ENCODE measurements around the gene FLRT2. TPM values are rescaled to one million over a fixed set of nuclear protein-coding genes. Genes with fewer than 3 reads are reported as not detected.

Gene FLRT2
- total RNA-seq, 1 experiment from 2014 or later = 13.2 TPM

DNA sequence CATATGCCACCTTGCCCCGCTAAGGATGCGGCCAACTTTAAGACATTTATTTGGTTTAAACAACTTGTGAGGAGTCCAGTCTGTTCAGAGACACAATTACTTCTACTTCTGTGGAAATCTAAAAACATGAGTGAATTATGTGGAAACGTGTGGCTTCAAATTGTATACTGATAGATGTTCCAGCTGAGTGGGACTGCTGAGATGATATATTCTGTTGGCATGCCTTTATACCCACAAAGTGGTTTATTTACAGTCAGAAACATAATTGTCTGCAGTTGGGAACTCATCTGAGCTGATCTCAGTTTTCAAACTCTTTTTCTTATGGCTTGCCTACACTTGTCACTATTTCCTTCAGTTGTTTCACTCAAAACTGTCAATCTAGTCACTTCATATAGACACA, 67.8 kb downstream of the FLRT2 start:
- H3K27me3 Mint-ChIP-seq (ENCODE audit: low read depth) = no peaks in the 10 kb centered on the region
- CTCF ChIA-PET = no interaction called here
- H3K27ac Mint-ChIP-seq = no peak overlapping the region
- H3K4me3 Mint-ChIP-seq = no peak overlapping the region
- no peak for TF ChIP-seq CBFB (CRISPR knock-in tag; IDR thresholded peaks at IDR 0.05; ENCODE audit: low read depth)
- TF ChIP-seq, protein P1, sequence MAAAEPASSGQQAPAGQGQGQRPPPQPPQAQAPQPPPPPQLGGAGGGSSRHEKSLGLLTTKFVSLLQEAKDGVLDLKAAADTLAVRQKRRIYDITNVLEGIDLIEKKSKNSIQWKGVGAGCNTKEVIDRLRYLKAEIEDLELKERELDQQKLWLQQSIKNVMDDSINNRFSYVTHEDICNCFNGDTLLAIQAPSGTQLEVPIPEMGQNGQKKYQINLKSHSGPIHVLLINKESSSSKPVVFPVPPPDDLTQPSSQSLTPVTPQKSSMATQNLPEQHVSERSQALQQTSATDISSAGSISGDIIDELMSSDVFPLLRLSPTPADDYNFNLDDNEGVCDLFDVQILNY (CRISPR knock-in tag; IDR thresholded peaks at IDR 0.05) = no peak
- TF ChIP-seq, protein P2, sequence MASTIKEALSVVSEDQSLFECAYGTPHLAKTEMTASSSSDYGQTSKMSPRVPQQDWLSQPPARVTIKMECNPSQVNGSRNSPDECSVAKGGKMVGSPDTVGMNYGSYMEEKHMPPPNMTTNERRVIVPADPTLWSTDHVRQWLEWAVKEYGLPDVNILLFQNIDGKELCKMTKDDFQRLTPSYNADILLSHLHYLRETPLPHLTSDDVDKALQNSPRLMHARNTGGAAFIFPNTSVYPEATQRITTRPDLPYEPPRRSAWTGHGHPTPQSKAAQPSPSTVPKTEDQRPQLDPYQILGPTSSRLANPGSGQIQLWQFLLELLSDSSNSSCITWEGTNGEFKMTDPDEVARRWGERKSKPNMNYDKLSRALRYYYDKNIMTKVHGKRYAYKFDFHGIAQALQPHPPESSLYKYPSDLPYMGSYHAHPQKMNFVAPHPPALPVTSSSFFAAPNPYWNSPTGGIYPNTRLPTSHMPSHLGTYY (CRISPR knock-in tag; IDR thresholded peaks at IDR 0.05) = no peak
- TF ChIP-seq, protein P3, sequence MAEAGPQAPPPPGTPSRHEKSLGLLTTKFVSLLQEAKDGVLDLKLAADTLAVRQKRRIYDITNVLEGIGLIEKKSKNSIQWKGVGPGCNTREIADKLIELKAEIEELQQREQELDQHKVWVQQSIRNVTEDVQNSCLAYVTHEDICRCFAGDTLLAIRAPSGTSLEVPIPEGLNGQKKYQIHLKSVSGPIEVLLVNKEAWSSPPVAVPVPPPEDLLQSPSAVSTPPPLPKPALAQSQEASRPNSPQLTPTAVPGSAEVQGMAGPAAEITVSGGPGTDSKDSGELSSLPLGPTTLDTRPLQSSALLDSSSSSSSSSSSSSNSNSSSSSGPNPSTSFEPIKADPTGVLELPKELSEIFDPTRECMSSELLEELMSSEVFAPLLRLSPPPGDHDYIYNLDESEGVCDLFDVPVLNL (CRISPR knock-in tag; IDR thresholded peaks at IDR 0.05; ENCODE audit: borderline replicate concordance, low read depth) = no peak
- TF ChIP-seq GABPB1 (CRISPR knock-in tag; IDR thresholded peaks at IDR 0.05) = no peak
- no peak for TF ChIP-seq SMAD4 (CRISPR knock-in tag; IDR thresholded peaks at IDR 0.05)
- no peak for TF ChIP-seq CREB1 (CRISPR knock-in tag; IDR thresholded peaks at IDR 0.05)
- TF ChIP-seq SP1 (CRISPR knock-in tag; conservative IDR thresholded peaks at IDR 0.05) = no peak
- TF ChIP-seq PRRX2 (CRISPR knock-in tag; IDR thresholded peaks at IDR 0.05) = no peak
- TF ChIP-seq HMGA2 (CRISPR knock-in tag; IDR thresholded peaks at IDR 0.05) = no peak
- TF ChIP-seq ETV6 (CRISPR knock-in tag; IDR thresholded peaks at IDR 0.05) = no peak
- no peak for DNase-seq (ENCODE audit: low spot score)
- H3K4me1 Mint-ChIP-seq = peaks cover 29% of the 10 kb centered on the region
- POLR2A ChIA-PET = interaction anchor here (1.0 kb wide), 1 partner anchor 41 kb away, joined by 3 read pairs; no protein-coding TSS in a partner anchor
- no peaks in the 10 kb centered on the region for H3K9me3 Mint-ChIP-seq
- no peaks in the 10 kb centered on the region for H3K36me3 Mint-ChIP-seq
- no peak for ATAC-seq

DNA sequence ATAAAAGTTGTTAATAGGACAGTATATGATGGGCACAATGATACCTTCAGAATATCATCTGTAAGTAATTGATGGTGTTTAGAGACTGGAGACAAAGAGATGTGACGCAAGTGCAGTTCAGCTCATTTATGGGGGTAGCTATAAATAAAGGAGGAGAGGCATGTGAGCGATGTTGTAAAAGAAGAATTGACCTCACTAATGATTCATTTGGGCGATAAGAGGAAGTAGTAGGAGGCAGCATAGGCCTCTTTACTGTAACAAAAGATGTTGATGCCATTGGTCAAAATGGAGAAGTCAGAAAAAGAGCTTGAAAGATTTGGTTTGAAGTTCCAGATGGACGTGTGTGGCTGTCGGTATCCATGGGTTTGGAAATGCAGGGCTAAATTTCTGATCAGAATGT, 70.0 kb downstream of the FLRT2 start:
- CTCF ChIA-PET = interaction anchor here (1.0 kb wide), 1 partner anchor 12 kb away, joined by 3 read pairs; no protein-coding TSS in a partner anchor
- TF ChIP-seq, protein P4, sequence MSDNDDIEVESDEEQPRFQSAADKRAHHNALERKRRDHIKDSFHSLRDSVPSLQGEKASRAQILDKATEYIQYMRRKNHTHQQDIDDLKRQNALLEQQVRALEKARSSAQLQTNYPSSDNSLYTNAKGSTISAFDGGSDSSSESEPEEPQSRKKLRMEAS (CRISPR knock-in tag; IDR thresholded peaks at IDR 0.05) = no peak
- TF ChIP-seq, protein P5, sequence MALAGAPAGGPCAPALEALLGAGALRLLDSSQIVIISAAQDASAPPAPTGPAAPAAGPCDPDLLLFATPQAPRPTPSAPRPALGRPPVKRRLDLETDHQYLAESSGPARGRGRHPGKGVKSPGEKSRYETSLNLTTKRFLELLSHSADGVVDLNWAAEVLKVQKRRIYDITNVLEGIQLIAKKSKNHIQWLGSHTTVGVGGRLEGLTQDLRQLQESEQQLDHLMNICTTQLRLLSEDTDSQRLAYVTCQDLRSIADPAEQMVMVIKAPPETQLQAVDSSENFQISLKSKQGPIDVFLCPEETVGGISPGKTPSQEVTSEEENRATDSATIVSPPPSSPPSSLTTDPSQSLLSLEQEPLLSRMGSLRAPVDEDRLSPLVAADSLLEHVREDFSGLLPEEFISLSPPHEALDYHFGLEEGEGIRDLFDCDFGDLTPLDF (CRISPR knock-in tag; IDR thresholded peaks at IDR 0.05) = no peak
- TF ChIP-seq, protein P6, sequence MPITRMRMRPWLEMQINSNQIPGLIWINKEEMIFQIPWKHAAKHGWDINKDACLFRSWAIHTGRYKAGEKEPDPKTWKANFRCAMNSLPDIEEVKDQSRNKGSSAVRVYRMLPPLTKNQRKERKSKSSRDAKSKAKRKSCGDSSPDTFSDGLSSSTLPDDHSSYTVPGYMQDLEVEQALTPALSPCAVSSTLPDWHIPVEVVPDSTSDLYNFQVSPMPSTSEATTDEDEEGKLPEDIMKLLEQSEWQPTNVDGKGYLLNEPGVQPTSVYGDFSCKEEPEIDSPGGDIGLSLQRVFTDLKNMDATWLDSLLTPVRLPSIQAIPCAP (CRISPR knock-in tag; IDR thresholded peaks at IDR 0.05) = no peak
- TF ChIP-seq TEAD4 (CRISPR knock-in tag; IDR thresholded peaks at IDR 0.05) (no peak), CBFB (CRISPR knock-in tag; IDR thresholded peaks at IDR 0.05; ENCODE audit: low read depth) (no peak), OVOL2 (CRISPR knock-in tag; IDR thresholded peaks at IDR 0.05; ENCODE audit: borderline replicate concordance) (no peak), GTF2I (CRISPR knock-in tag; conservative IDR thresholded peaks at IDR 0.05) (no peak), ZNF219 (CRISPR knock-in tag; IDR thresholded peaks at IDR 0.05; ENCODE audit: borderline replicate concordance) (no peak), ZNF671 (CRISPR knock-in tag; IDR thresholded peaks at IDR 0.05) (no peak)
- TF ChIP-seq, protein P7, sequence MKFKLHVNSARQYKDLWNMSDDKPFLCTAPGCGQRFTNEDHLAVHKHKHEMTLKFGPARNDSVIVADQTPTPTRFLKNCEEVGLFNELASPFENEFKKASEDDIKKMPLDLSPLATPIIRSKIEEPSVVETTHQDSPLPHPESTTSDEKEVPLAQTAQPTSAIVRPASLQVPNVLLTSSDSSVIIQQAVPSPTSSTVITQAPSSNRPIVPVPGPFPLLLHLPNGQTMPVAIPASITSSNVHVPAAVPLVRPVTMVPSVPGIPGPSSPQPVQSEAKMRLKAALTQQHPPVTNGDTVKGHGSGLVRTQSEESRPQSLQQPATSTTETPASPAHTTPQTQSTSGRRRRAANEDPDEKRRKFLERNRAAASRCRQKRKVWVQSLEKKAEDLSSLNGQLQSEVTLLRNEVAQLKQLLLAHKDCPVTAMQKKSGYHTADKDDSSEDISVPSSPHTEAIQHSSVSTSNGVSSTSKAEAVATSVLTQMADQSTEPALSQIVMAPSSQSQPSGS (CRISPR knock-in tag; IDR thresholded peaks at IDR 0.05; ENCODE audit: borderline replicate concordance, low read depth) = no peak
- TF ChIP-seq, protein P8, sequence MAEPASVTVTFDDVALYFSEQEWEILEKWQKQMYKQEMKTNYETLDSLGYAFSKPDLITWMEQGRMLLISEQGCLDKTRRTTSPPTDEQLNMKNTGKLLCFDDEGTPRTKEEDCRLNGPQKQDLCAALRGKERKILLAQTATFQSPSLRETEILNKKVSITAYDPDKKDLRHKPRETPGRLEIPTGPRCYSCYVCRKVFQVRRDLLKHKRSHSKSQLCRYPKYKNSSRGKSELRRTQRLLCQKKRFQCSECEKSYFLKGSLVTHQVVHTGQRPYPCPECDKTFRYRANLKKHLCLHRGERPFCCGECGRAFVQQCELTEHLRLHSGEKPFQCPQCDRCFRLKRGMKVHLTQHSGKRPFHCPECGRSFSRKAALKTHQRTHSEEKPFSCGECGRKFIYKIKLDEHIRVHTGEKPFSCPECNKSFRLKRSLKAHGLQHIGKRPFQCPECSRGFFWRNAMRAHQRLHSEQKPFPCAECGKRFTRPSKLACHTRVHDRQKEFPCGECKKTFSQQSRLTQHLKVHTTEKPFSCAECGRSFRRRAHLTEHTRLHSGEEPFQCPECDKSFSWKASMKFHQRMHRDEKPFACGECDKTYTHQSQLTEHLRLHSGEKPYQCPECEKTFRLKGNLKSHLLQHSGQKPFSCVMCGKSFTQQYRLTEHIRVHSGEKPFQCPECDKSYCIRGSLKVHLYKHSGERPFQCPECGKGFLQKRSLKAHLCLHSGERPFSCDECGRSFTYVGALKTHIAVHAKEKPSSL (CRISPR knock-in tag; conservative IDR thresholded peaks at IDR 0.05) = no peak
- TF ChIP-seq, protein P9, sequence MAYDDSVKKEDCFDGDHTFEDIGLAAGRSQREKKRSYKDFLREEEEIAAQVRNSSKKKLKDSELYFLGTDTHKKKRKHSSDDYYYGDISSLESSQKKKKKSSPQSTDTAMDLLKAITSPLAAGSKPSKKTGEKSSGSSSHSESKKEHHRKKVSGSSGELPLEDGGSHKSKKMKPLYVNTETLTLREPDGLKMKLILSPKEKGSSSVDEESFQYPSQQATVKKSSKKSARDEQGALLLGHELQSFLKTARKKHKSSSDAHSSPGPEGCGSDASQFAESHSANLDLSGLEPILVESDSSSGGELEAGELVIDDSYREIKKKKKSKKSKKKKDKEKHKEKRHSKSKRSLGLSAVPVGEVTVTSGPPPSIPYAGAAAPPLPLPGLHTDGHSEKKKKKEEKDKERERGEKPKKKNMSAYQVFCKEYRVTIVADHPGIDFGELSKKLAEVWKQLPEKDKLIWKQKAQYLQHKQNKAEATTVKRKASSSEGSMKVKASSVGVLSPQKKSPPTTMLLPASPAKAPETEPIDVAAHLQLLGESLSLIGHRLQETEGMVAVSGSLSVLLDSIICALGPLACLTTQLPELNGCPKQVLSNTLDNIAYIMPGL (CRISPR knock-in tag; IDR thresholded peaks at IDR 0.05) = no peak
- ATAC-seq = no peak

More for the DNA sequence above, 70.0 kb downstream of the FLRT2 start:
- no peak overlapping the region for H3K27ac Mint-ChIP-seq
- POLR2A ChIA-PET = no interaction called here
- no peak for DNase-seq (ENCODE audit: low spot score)
- peaks cover 35% of the 10 kb centered on the region for H3K4me1 Mint-ChIP-seq
- H3K4me3 Mint-ChIP-seq = no peak overlapping the region
- H3K9me3 Mint-ChIP-seq = no peaks in the 10 kb centered on the region
- no peaks in the 10 kb centered on the region for H3K27me3 Mint-ChIP-seq (ENCODE audit: low read depth)
- H3K36me3 Mint-ChIP-seq = no peaks in the 10 kb centered on the region
